ENCODE measurements around the gene C2orf72. TPM values are rescaled to one million over a fixed set of nuclear protein-coding genes. Genes with fewer than 3 reads are reported as not detected.

C2orf72 gene
- total RNA-seq, 1 donor from 2014 or later = 0.84 TPM

DNA sequence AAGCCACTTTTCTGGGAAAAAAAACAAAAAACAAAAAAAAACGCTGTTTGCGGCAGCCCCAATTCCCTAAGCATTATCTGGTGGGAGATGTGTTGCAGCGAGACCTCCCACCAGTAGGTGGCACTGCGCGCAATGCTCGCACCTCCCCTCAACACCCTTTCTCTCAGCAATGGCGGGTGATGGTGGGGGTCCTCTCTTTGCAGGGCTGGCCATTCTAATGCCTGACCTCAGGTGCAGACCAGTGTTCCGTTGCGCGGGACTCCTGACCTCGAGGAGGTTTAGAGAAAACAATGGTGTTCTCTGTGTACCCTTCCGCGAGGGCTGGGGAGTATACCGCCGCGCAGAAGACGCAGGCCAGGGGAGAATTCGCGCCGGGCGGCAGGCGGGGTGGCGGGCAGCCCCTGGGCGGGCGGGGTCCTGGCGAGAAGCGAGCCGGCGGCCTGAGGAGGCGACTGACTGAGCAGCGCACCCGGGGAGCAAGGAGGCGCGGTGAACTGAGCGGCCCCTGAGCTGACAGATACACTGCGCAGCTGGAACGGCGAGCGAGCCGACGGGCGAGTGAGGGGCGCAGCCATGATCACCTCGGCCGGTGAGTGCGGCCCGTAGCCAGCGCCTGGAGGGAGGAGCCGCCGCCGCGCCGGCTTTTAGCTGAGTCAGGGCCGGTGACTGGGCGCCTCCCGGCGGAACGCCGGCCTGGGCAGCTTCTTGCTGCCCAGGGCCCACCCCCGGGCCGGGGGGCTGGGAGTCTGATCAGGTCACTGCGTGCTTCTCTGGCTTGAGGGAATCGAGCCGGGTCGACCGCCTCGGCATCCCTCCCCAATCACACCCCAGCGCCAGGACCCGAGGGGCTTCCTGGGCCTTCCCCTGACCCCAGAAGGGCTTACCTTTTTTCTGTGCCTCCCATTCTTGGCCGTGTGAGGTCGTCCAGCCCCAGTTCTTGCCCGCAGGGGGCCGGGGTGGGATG is 19.4 kb downstream of the C2orf72 start, which contains the start of gene PSMD1:
Gene PSMD1 (plus strand): TSS at position 415 of the 964 bp plus-strand sequence. CDS start 159 bp downstream, at position 574.
- H3K4me3 Mint-ChIP-seq (ENCODE audit: unreplicated experiment) = peak within 1 kb of the TSS; percentile 96
- H2AFZ ChIP-seq (ENCODE audit: low read depth, low read length) = peak within 1 kb of the TSS; percentile 96
- peaks cover 26% of the 10 kb centered on the region for H3K4me1 Mint-ChIP-seq (ENCODE audit: low read depth, unreplicated experiment)
- H3K9ac ChIP-seq (ENCODE audit: low read length) = peak within 1 kb of the TSS; percentile 100
- no peaks in the 10 kb centered on the region for H3K9me3 Mint-ChIP-seq (ENCODE audit: unreplicated experiment)
- TF ChIP-seq, protein P1, sequence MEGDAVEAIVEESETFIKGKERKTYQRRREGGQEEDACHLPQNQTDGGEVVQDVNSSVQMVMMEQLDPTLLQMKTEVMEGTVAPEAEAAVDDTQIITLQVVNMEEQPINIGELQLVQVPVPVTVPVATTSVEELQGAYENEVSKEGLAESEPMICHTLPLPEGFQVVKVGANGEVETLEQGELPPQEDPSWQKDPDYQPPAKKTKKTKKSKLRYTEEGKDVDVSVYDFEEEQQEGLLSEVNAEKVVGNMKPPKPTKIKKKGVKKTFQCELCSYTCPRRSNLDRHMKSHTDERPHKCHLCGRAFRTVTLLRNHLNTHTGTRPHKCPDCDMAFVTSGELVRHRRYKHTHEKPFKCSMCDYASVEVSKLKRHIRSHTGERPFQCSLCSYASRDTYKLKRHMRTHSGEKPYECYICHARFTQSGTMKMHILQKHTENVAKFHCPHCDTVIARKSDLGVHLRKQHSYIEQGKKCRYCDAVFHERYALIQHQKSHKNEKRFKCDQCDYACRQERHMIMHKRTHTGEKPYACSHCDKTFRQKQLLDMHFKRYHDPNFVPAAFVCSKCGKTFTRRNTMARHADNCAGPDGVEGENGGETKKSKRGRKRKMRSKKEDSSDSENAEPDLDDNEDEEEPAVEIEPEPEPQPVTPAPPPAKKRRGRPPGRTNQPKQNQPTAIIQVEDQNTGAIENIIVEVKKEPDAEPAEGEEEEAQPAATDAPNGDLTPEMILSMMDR (IDR thresholded peaks at IDR 0.05; ENCODE audit: insufficient read depth, low read depth, low read length) = peak; percentile 98
- TF ChIP-seq EZH2 (IDR thresholded peaks at IDR 0.05; ENCODE audit: insufficient read depth, low read length) = no peak
- no peaks in the 10 kb centered on the region for H3K27me3 ChIP-seq (ENCODE audit: insufficient read depth, low read length)
- H3K36me3 ChIP-seq (ENCODE audit: insufficient read depth, low read length) = peaks cover 5% of the 10 kb centered on the region
- FAIRE-seq = peak; percentile 86
- H3K27ac ChIP-seq (ENCODE audit: low read depth, low read length) = peak within 1 kb of the TSS; percentile 98
- no peaks in the 10 kb centered on the region for H3K9me3 ChIP-seq (ENCODE audit: insufficient read depth, low read depth, low read length)
- peak within 1 kb of the TSS; percentile 95 for H3K4me3 ChIP-seq (ENCODE audit: insufficient read depth, low read depth, low read length)
- H4K20me1 ChIP-seq (ENCODE audit: insufficient read depth, low read length) = peaks cover 44% of the 10 kb centered on the region
- peak; percentile 81 for DNase-seq (ENCODE audit: low read depth)
- peaks cover 52% of the 10 kb centered on the region for H3K79me2 ChIP-seq (ENCODE audit: insufficient read depth, low read length)
- H3K27ac Mint-ChIP-seq (ENCODE audit: unreplicated experiment) = peak within 1 kb of the TSS; percentile 100
- H3K36me3 Mint-ChIP-seq (ENCODE audit: low read depth, unreplicated experiment) = peaks cover 1% of the 10 kb centered on the region
- H3K4me1 ChIP-seq (ENCODE audit: insufficient read depth, low read length) = peaks cover 20% of the 10 kb centered on the region
- peaks cover 11% of the 10 kb centered on the region for H3K27me3 Mint-ChIP-seq (ENCODE audit: low read depth, unreplicated experiment)
- peak within 1 kb of the TSS; percentile 98 for H3K4me2 ChIP-seq (ENCODE audit: low read length)

DNA sequence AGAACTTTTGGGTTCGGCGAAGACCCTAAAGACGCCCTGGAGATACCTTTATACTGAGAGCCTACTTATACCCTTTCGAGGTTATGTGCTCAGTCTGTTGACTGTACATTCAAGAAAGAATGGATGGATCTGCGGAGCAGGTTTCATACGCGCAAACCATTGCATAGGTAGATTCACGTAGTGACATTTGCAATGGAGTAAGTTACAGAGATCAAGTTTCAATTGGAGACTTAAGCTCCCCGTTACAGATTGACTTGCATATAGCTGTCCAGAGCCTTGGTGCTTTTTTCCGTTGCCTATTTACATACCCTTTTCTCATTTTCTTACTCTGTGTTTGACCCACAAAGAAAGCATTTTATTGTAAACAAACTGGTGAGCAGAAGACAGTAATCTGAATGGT is 20.3 kb downstream of the C2orf72 start:
- Histone ChIP-seq H3K4me2 (ENCODE audit: low read length) (peak overlapping the region; percentile 98), H3K4me1 (ENCODE audit: insufficient read depth, low read length) (peaks cover 17% of the 10 kb centered on the region), H3K27ac (ENCODE audit: low read depth, low read length) (peak overlapping the region; percentile 98), H4K20me1 (ENCODE audit: insufficient read depth, low read length) (peaks cover 46% of the 10 kb centered on the region), H3K36me3 (ENCODE audit: insufficient read depth, low read length) (peaks cover 14% of the 10 kb centered on the region), H2AFZ (ENCODE audit: low read depth, low read length) (no peak overlapping the region), H3K4me3 (ENCODE audit: insufficient read depth, low read depth, low read length) (peak overlapping the region; percentile 95), H3K9ac (ENCODE audit: low read length) (peak overlapping the region; percentile 100), H3K27me3 (ENCODE audit: insufficient read depth, low read length) (no peaks in the 10 kb centered on the region), H3K9me3 (ENCODE audit: insufficient read depth, low read depth, low read length) (no peaks in the 10 kb centered on the region), H3K79me2 (ENCODE audit: insufficient read depth, low read length) (peaks cover 61% of the 10 kb centered on the region)
- Mint-ChIP-seq H3K36me3 (ENCODE audit: low read depth, unreplicated experiment) (peaks cover 5% of the 10 kb centered on the region), H3K27ac (ENCODE audit: unreplicated experiment) (peak overlapping the region; percentile 92), H3K4me1 (ENCODE audit: low read depth, unreplicated experiment) (peaks cover 26% of the 10 kb centered on the region), H3K27me3 (ENCODE audit: low read depth, unreplicated experiment) (peaks cover 8% of the 10 kb centered on the region), H3K4me3 (ENCODE audit: unreplicated experiment) (peak overlapping the region; percentile 96), H3K9me3 (ENCODE audit: unreplicated experiment) (no peaks in the 10 kb centered on the region)
- no peak for FAIRE-seq
- DNase-seq (ENCODE audit: low read depth) = peak; percentile 27
- no peak for TF ChIP-seq EZH2 (IDR thresholded peaks at IDR 0.05; ENCODE audit: insufficient read depth, low read length)
- TF ChIP-seq, protein P1 (IDR thresholded peaks at IDR 0.05; ENCODE audit: insufficient read depth, low read depth, low read length) = no peak

Data from astrocyte (in vitro differentiated cells and primary cell).